Inflammatory macrophage treated with lipopolysaccharide for 4 hours (primary cell): Measurements from ENCODE around the gene SLC7A4.

Source experiments
- DNase-seq: peaks from one replicate; pipeline ENCODE4 v3.0.0-alpha.2; 2020

SLC7A4 gene

GRCh38 chr22:21038405-21038804 is 6.0 kb upstream of the SLC7A4 start:
- no peak for DNase-seq

GRCh38 chr22:21034989-21035388 is 2.6 kb upstream of the SLC7A4 start:
- DNase-seq = no peak

GRCh38 chr22:21033895-21034294 is 1.5 kb upstream of the SLC7A4 start:
- no peak for DNase-seq

GRCh38 chr22:21032868-21033688 is 717 bp upstream of the SLC7A4 start:
- DNase-seq = no peak

- DNase-seq = no peak
Measured at GRCh38 chr22:21031545-21032036, 770 bp downstream of the SLC7A4 start.

GRCh38 chr22:21030621-21031544 is 1.5 kb downstream of the SLC7A4 start:
- DNase-seq = no peak

- no peak for DNase-seq
Measured at GRCh38 chr22:21030032-21030431, 2.3 kb downstream of the SLC7A4 start.

- DNase-seq = no peak
Measured at GRCh38 chr22:21029486-21030025, 2.8 kb downstream of the SLC7A4 start.

GRCh38 chr22:21028277-21029251 is 3.8 kb downstream of the SLC7A4 start:
- DNase-seq = no peak

- no peak for DNase-seq
Measured at GRCh38 chr22:21026783-21027692, 5.3 kb downstream of the SLC7A4 start.

- no peak for DNase-seq
Measured at GRCh38 chr22:21025763-21026755, 6.3 kb downstream of the SLC7A4 start.

- DNase-seq = no peak
Measured at GRCh38 chr22:21025266-21025665, 7.1 kb downstream of the SLC7A4 start.

- no peak for DNase-seq
Measured at GRCh38 chr22:21022955-21023614, 9.3 kb downstream of the SLC7A4 start.

GRCh38 chr22:21022507-21022906 is 9.9 kb downstream of the SLC7A4 start:
- DNase-seq = no peak

- DNase-seq = no peak
Measured at GRCh38 chr22:21020802-21021429, 11.4 kb downstream of the SLC7A4 start.

GRCh38 chr22:21018314-21018713 is 14.0 kb downstream of the SLC7A4 start:
- no peak for DNase-seq

GRCh38 chr22:21016644-21017420 is 15.5 kb downstream of the SLC7A4 start:
- DNase-seq = no peak

GRCh38 chr22:21015466-21016006 is 16.8 kb downstream of the SLC7A4 start:
- DNase-seq = no peak
